SK-N-SH (cell line): ENCODE results near the gene CROT. TPM values are rescaled to one million over a fixed set of nuclear protein-coding genes. Genes with fewer than 3 reads are reported as not detected.

Source experiments
- CTCF ChIA-PET: fragments of 300-600, 350-600 bp; formaldehyde crosslinking; extraction: SDS; loops from one replicate; lab custom pipeline; 2021; lab: Yijun Ruan, JAX
- POLR2A ChIA-PET: fragments of 350-600 bp; sonication (Branson Sonifier 250); formaldehyde crosslinking; extraction: SDS; loops from one replicate; lab custom pipeline; 2020; ENCODE audit warnings: antibody characterized with exemption, inconsistent platforms; lab: Yijun Ruan, JAX
- DNase-seq: peaks from one replicate; pipeline ENCODE4 v3.0.0; 2012
- H2AFZ ChIP-seq: fragments of 200-600 bp; sonication (generic); 2 replicates; pipeline ENCODE4 v1.8.1; 2016; ENCODE audit warnings: antibody characterized with exemption, mild to moderate bottlenecking, low read depth
- H3F3A ChIP-seq: fragments of 200-600 bp; sonication (generic); replicated peaks from 2 replicates; pipeline ENCODE3; 2016; ENCODE audit warnings: antibody characterized with exemption, mild to moderate bottlenecking; ENCODE audit not compliant: insufficient read depth
- H3K27ac ChIP-seq, 2 experiments: fragments of 200-500 bp in 1 of 2; fragments of 200-600 bp in 1 of 2; sonication (Bioruptor generic) in 1 of 2; sonication (generic), shearing (Covaris generic) in 1 of 2; 2 replicates each; pipeline versions ENCODE4 v1.5.1 to v1.6.1; 2014 to 2016; ENCODE audit warnings: low read depth in 2 of 2, inconsistent platforms in 1 of 2, low read length in 1 of 2, mild to moderate bottlenecking in 1 of 2, mixed read lengths in 1 of 2
- H3K27me3 ChIP-seq: fragments of 200-600 bp; sonication (generic), shearing (Covaris generic); 2 replicates; pipeline ENCODE4 v1.6.1; 2016; ENCODE audit warnings: mixed run types; ENCODE audit not compliant: insufficient read depth
- H3K36me3 ChIP-seq, 2 experiments: fragments of 200-500 bp in 1 of 2; fragments of 200-600 bp in 1 of 2; sonication (Bioruptor generic) in 1 of 2; sonication (generic) in 1 of 2; replicated peaks in 1 of 2; 2 replicates each; pipeline versions ENCODE3 to v1.5.1; 2014 to 2016; ENCODE audit warnings: low read length in 1 of 2, mild to moderate bottlenecking in 1 of 2; ENCODE audit not compliant: insufficient read depth in 2 of 2, control insufficient read depth in 1 of 2
- H3K4me1 ChIP-seq, 2 experiments: fragments of 200-500 bp in 1 of 2; fragments of 200-600 bp in 1 of 2; sonication (Bioruptor generic) in 1 of 2; sonication (generic), shearing (Covaris generic) in 1 of 2; 2 replicates each; pipeline versions ENCODE4 v1.5.1 to v1.6.1; 2014 to 2016; ENCODE audit warnings: low read depth in 1 of 2, low read length in 1 of 2, mixed run types in 1 of 2; ENCODE audit not compliant: insufficient read depth in 2 of 2, control insufficient read depth in 1 of 2
- H3K4me2 ChIP-seq: fragments of 200-600 bp; sonication (generic), shearing (Covaris generic); 2 replicates; pipeline ENCODE4 v1.6.1; 2017; ENCODE audit warnings: mixed run types
- H3K4me3 ChIP-seq, 2 experiments: fragments of 200-500 bp in 1 of 2; fragments of 200-600 bp in 1 of 2; sonication (Bioruptor generic) in 1 of 2; sonication (generic), shearing (Covaris generic) in 1 of 2; 2 replicates each; pipeline versions ENCODE4 v1.5.1 to v1.8.1; 2014 to 2016; ENCODE audit warnings: low read depth in 2 of 2, inconsistent platforms in 1 of 2, low read length in 1 of 2, mild to moderate bottlenecking in 1 of 2, mixed read lengths in 1 of 2, moderate library complexity in 1 of 2
- H3K79me2 ChIP-seq: fragments of 200-600 bp; sonication (generic); 2 replicates; pipeline ENCODE4 v1.8.1; 2017; ENCODE audit warnings: mild to moderate bottlenecking; ENCODE audit not compliant: insufficient read depth
- H3K9ac ChIP-seq: fragments of 200-600 bp; sonication (generic); 2 replicates; pipeline ENCODE4 v1.6.1; 2017; ENCODE audit warnings: mixed run types
- H3K9me2 ChIP-seq: fragments of 200-600 bp; sonication (generic); 2 replicates; pipeline ENCODE4 v1.6.1; 2017; ENCODE audit warnings: mixed run types
- H3K9me3 ChIP-seq: fragments of 200-600 bp; sonication (generic); 2 replicates; pipeline ENCODE4 v1.6.1; 2017; ENCODE audit warnings: mixed run types, mild to moderate bottlenecking, moderate library complexity
- H4K20me1 ChIP-seq: fragments of 200-600 bp; sonication (generic); 2 replicates; pipeline ENCODE4 v1.6.1; 2017; ENCODE audit warnings: mild to moderate bottlenecking, mixed run types; ENCODE audit not compliant: insufficient read depth
- CHD2 ChIP-seq: fragments of 150-350 bp; IDR thresholded peaks from 2 replicates; pipeline ENCODE4 v1.6.1; 2018; ENCODE audit warnings: low read length; ENCODE audit not compliant: partially characterized antibody
- CTCF ChIP-seq: fragments of 200-600 bp; sonication (generic); IDR thresholded peaks from 2 replicates; pipeline ENCODE4 v1.6.1; 2017; ENCODE audit warnings: antibody characterized with exemption, mild to moderate bottlenecking, moderate library complexity
- EP300 ChIP-seq, 2 experiments: IDR thresholded peaks; 2 replicates each; pipeline versions ENCODE4 v1.4.0 to v1.6.1; 2012; ENCODE audit warnings: borderline replicate concordance in 1 of 2, low read depth in 1 of 2, low read length in 1 of 2
- EZH2phosphoT487 ChIP-seq: fragments of 200-600 bp; sonication (generic); IDR thresholded peaks from 2 replicates; pipeline ENCODE4 v1.6.1; 2017; ENCODE audit warnings: low read depth, mixed run types, mild to moderate bottlenecking, antibody characterized with exemption, moderate library complexity, borderline replicate concordance
- FOSL2 ChIP-seq: IDR thresholded peaks from 2 replicates; pipeline ENCODE4 v1.4.0; 2012; ENCODE audit warnings: low read depth, mild to moderate bottlenecking, moderate library complexity, borderline replicate concordance
- GATA2 ChIP-seq: sonication (generic); formaldehyde crosslinking; IDR thresholded peaks from 2 replicates; pipeline ENCODE4 v1.5.0; 2020; ENCODE audit warnings: mild to moderate bottlenecking, missing genetic modification reagents
- JUND ChIP-seq: IDR thresholded peaks from 2 replicates; pipeline ENCODE4 v1.4.0; 2012
- MAX ChIP-seq: IDR thresholded peaks from 2 replicates; pipeline ENCODE4 v1.4.0; 2012; ENCODE audit warnings: low read depth
- NRF1 ChIP-seq: IDR thresholded peaks from 2 replicates; pipeline ENCODE4 v1.6.1; 2012; ENCODE audit warnings: low read depth, mild to moderate bottlenecking, low read length
- POLR2AphosphoS5 ChIP-seq: IDR thresholded peaks from 2 replicates; pipeline ENCODE4 v1.6.1; 2012; ENCODE audit warnings: low read depth, low read length
- RAD21 ChIP-seq: IDR thresholded peaks from 2 replicates; pipeline ENCODE4 v1.6.1; 2012; ENCODE audit warnings: mild to moderate bottlenecking, low read length
- REST ChIP-seq: IDR thresholded peaks from 2 replicates; pipeline ENCODE4 v1.6.1; 2012; ENCODE audit warnings: mild to moderate bottlenecking, low read depth, low read length, moderate library complexity
- RFX5 ChIP-seq: IDR thresholded peaks from 2 replicates; pipeline ENCODE4 v1.6.1; 2012; ENCODE audit warnings: mild to moderate bottlenecking, improper control_type of control experiment, low read length
- SMC3 ChIP-seq: IDR thresholded peaks from 2 replicates; pipeline ENCODE4 v1.6.1; 2012; ENCODE audit warnings: low read depth, low read length, improper control_type of control experiment
- TCF12 ChIP-seq: IDR thresholded peaks from 2 replicates; pipeline ENCODE4 v1.4.0; 2012
- TEAD4 ChIP-seq: IDR thresholded peaks from 2 replicates; pipeline ENCODE4 v1.4.0; 2012; ENCODE audit warnings: mild to moderate bottlenecking, borderline replicate concordance; ENCODE audit not compliant: insufficient read depth
- USF1 ChIP-seq: IDR thresholded peaks from 2 replicates; pipeline ENCODE4 v1.4.0; 2012; ENCODE audit warnings: low read depth, borderline replicate concordance
- USF2 ChIP-seq: fragments of 150-350 bp; IDR thresholded peaks from 2 replicates; pipeline ENCODE4 v1.6.1; 2017; ENCODE audit warnings: antibody characterized with exemption, low read length, low read depth, borderline replicate concordance
- YY1 ChIP-seq: IDR thresholded peaks from 2 replicates; pipeline ENCODE4 v1.4.0; 2012; ENCODE audit warnings: low read depth, mild to moderate bottlenecking
- ZBTB33 ChIP-seq: IDR thresholded peaks from 2 replicates; pipeline ENCODE4 v1.4.0; 2012; ENCODE audit warnings: low read depth, borderline replicate concordance
- WGBS: methylation state at CpG from one replicate; pipeline ENCODE4 v1.1.6; 2017; ENCODE audit warnings: low lambda C conversion rate; 5-methylcytosine and 5-hydroxymethylcytosine counted together
- polyA plus RNA-seq, 3 experiments: library from polyadenylated mRNA; depleted of rRNA; stranded (reverse); fragments of >200 nt; gene quantifications; 2 replicates each; pipeline ENCODE4 v1.2.3, GENCODE V29; 2012

Gene CROT
- polyA plus RNA-seq, 1 of the 3 experiments (the other 2 are of a cell fraction) = 7.9 TPM

- POLR2A ChIA-PET = no interaction called here
- Histone ChIP-seq H3K27ac (no peak overlapping the region; a peak in 1 of 4 replicates), H3K27me3 (no peaks in the 10 kb centered on the region), H2AFZ (no peak overlapping the region), H3F3A (no peaks in the 10 kb centered on the region), H3K4me1 (no peaks in the 10 kb centered on the region), H4K20me1 (no peaks in the 10 kb centered on the region), H3K4me3 (no peak overlapping the region), H3K36me3 (peaks cover 4 to 11% of the 10 kb centered on the region in 2 experiments), H3K9me2 (no peaks in the 10 kb centered on the region), H3K9me3 (no peaks in the 10 kb centered on the region), H3K4me2 (no peak overlapping the region), H3K79me2 (no peaks in the 10 kb centered on the region), H3K9ac (no peak overlapping the region)
- CTCF ChIA-PET = no interaction called here
- 98% methylated on average over 1 of the region's 1 CpG for WGBS
- DNase-seq = no peak
- TF ChIP-seq GATA2 (CRISPR knock-in tag) = no peak
- no peak for TF ChIP-seq MAX
- TF ChIP-seq RAD21 = no peak
- no peak for TF ChIP-seq CTCF
- TF ChIP-seq RFX5 = no peak
- TF ChIP-seq CHD2 = no peak
- TF ChIP-seq YY1 = no peak
- no peak for TF ChIP-seq SMC3
- no peak for TF ChIP-seq REST
- TF ChIP-seq FOSL2 = no peak
- no peak for TF ChIP-seq ZBTB33
- TF ChIP-seq USF1 = no peak
- TF ChIP-seq EP300 (IDR thresholded peaks at IDR 0.05; ENCODE audit: borderline replicate concordance in 1 of 2, low read depth in 1 of 2, low read length in 1 of 2) = no peak
- TF ChIP-seq NRF1 = no peak
- no peak for TF ChIP-seq EZH2phosphoT487
- no peak for TF ChIP-seq TEAD4
- TF ChIP-seq POLR2AphosphoS5 = no peak
- TF ChIP-seq TCF12 = no peak
- no peak for TF ChIP-seq USF2
- no peak for TF ChIP-seq JUND
Observed at GRCh38 chr7:87370660-87371180, 25.3 kb downstream of the CROT start.
